GM19324 (cell line): ENCODE data around the gene TCP11L2.
"Not testable (repeated sequence)": the region's sequence is repeated elsewhere in the genome, so short reads cannot be mapped to it uniquely, and the experiment has no call there.

Experiments
- ATAC-seq: cut with Tn5 transposase; IDR thresholded peaks from one replicate; pipeline ENCODE4 v1.9.1; 2021; ENCODE audit warnings: mild to moderate bottlenecking, moderate library complexity; ENCODE audit not compliant: unreplicated experiment, low FRiP score

TCP11L2 gene

DNA sequence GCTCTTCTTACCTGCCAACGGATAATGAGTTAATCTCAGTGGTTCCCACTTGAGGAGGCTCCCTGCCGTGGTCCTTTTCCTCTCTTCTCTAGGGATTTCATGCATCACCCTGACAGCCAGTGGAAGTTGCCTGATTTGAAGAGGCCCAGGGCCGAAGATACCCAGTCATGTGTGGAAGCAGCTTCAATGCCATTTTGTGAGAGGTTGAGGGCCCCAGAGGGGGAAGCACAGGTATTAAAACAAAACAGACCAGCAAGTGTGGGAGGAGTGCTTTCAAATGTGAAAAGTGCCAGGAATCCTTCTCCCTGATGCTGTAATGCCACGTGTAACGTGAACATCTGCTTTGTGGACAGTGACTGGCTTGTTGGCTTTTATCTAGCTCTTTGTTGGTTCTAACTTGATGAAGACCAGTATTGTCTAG lies 1.5 kb downstream of the TCP11L2 start:
- ATAC-seq: no peak

DNA sequence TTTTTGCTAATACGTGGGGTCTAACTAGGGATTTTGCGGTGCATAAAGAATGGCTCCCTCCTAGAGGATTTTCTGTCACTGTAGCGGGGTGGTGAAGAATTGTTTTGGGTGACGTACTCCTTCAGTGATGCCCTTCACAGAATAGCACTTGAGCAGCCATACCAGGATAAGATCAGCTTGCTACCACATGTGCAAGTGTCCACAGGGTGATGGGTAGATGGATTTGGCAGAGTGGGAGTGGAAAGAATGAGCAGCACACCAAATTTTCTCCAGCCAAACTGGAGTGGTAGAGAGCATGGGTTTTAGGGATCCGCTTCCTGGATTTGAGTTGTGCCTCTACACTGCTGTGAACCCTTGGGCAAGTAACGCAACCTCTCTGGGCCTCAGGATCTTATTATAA lies 2.3 kb downstream of the TCP11L2 start:
- ATAC-seq: no peak

DNA sequence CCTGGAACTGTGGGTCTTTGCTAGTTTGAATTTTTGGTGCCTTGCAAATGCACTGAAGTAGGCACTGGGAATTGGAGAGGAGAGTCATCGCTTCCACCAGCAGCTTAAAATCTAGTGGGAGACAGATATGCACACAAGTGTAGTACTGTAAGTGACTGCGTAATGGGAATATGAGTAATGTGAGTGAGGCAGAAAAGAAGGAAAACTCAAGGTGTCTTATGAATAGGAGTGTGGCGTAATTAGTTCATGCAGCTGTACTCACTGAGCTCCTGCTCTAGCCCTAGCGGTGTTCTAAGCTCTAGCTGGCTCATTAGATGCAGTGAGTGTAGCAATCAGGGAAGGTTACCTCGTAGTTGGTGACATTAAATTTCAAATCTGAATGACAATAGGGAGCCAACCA lies 2.8 kb downstream of the TCP11L2 start:
- no peak for ATAC-seq

GRCh38 chr12:106307181-106307580 lies 4.6 kb downstream of the TCP11L2 start:
- ATAC-seq: no peak

- ATAC-seq: no peak
Measured at GRCh38 chr12:106308121-106308520, 5.6 kb downstream of the TCP11L2 start.

DNA sequence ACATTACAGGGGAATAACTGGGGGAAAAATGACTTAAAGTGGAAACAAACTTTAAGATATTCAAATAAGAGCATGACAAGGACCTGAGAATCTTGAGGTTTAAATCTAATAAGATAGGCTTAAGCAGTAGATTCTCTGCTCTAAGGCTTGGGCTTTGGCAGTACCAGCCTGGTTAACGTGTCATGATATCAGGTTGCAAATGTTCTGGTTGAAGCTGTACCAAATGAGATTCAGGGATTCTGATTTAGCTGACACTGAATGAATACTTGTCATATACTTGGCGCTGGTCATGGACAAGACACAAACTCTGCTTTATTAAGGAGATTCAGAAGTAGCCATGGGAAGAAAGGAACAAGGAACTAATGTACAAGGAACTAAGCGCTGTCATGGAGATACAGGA lies 6.1 kb downstream of the TCP11L2 start:
- ATAC-seq: no peak

DNA sequence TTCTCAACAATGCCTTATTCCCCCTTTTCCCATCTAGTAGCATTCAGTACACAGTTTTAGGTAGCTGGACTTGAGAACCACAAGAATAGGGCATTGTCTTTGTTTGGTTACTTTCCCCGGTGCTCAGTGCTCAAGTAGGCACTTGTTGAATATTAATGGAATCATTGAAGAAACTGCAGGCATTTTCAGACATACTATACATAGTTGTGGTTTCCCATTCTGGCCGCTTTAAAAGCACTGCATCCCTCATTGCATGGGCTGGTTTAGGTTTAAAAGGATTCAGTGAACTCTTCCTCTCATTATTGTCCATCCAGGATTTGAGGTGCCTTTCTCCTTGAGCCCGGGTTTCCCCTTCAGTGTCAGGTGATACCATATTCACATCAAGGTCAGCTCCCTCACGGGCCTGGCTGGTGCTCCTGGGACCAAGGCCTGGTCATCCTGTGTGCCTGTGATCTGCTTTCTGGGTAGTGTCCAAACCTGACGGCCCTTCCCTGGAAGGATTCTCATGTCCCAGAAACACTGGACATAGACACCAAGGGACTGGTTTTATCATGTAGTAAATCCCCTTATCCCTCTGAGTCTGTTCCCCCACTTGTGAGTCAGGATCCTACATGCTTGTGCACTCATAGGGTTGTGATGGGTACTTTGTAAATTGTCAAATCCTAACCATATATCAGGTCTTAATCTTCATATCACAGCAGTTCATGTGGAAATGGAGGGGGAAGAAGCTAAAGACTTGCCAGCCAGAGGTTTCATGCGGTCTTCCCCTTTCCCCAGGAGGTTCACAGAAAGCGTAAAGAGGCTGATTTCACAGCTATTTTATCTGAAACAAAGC lies 7.4 kb downstream of the TCP11L2 start:
- no peak for ATAC-seq

DNA sequence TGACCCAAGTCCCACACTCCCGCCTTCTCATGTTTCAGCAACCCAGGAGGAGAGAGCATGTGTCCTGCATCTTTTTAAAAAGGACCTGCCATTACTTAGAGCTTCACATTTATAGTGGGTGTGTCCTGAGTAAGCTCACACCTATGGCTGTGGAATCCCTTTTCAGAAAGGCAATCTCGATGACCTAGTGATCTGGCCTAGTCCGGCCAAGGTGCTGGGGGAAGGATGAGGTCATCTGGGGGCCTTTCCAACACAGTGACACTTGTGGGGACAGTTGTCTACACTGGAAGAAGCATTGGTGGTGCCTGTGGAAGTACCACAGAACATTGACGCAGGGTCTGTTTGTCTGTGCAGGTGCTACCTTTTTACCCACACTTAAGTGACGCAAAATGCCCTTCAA lies 8.2 kb downstream of the TCP11L2 start:
- no peak for ATAC-seq

GRCh38 chr12:106311139-106311538 lies 8.6 kb downstream of the TCP11L2 start:
- no peak for ATAC-seq

DNA sequence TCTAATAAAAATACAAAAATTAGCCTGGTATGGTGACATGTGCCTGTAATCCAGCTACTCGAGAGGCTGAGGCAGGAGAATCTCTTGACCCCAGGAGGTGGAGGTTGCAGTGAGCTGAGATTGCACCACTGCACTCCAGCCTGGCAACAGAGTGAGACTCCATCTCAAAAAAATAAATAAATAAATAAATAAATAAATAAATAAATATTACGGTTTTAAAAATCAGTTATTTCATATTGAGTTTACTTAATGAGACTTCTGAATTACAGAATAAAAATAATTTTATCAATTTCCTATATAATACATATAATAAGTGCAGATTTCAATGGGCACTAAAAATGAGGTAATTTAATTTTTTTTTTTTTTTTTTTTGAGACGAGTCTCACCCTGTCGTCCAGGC lies 10.9 kb downstream of the TCP11L2 start:
- ATAC-seq: not testable (repeated sequence)

DNA sequence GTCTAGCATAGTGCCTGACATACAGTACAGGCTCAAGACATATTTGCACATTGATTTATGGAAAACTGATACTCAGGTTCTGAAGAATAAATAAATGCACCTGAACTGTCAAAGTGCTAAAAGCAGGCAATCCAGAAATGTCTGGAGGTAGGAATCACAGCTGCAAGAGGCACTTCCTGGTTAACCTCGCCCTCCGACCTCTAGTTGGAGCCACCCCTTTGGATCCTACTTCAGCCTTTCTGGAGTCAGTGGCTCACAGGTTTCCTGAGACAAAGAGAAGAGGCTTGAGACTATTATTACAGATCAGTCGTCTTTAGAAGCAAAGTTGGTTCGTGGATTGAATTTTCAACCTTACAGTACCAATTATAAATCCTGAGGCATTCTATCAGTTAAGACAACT lies 13.0 kb downstream of the TCP11L2 start:
- no peak for ATAC-seq

DNA sequence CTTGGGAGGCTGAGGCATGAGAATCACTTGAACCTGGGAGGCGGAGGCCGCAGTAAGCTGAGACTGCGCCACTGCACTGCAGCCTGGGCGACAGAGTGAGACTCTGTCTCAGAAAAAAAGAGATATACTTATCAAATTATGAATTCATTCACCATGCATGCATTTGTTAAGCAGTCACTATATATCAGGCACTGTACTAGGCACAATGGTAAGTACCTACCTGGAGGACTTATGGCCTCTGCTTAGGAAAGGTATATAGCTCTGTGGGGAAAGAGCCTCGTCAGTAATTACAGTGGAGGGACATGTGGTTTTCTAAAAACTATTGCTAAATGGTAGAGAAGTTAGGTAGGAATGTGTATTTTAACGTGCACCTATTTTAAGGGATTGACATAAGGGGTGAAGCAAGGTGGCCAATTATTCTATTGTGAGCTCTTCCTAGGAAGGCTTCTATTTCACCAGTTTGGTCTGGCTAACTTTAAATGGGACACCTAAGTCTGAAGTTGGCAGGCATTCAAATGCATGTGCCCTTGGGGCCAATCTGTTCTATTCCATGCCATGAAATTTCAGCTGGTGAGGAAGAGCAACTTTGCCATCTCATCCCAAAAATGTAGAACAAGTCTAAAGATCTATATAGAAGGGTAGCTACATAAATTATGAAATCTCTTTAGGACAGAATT lies 15.0 kb downstream of the TCP11L2 start:
- ATAC-seq: no peak

GRCh38 chr12:106321139-106321850 lies 18.8 kb downstream of the TCP11L2 start:
- ATAC-seq: no peak

DNA sequence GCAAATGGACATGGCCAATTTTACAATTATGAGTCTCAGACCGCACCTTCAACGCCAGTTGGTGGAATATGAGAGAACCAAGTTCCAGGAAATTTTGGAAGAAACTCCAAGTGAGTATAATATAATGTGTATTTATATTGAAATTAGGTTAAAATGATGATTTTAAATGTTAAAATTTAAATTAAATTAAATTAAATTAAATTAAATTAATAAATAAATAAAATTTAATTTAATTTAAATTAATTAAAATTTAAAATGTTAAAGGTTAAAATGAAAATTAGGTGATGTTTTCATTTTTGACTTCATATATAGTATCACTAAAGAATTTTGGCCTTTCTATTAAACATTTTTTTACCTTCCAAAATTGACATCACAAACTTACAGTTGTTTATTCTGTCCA lies 21.0 kb downstream of the TCP11L2 start:
- no peak for ATAC-seq

GRCh38 chr12:106327309-106327869 lies 24.9 kb downstream of the TCP11L2 start:
- ATAC-seq: no peak

DNA sequence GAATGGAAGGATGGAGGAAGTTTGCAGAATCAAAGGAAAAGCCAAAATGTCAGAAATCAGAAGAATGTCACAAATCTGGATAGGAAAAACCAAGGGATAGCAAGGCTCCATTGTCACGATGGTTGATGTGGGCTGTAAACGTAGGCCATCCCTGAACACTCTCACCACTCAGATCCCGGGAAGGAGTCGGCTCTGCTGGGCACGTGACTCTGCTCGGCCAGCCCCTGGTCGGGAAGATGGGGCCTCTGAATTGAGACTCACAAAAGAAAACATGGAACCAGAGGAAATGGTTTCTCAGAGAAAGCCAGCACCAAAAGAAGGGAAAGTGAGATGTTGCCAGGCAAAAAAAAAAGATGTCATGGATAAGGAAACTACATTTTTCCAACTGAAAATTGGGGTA lies 26.2 kb downstream of the TCP11L2 start:
- no peak for ATAC-seq

DNA sequence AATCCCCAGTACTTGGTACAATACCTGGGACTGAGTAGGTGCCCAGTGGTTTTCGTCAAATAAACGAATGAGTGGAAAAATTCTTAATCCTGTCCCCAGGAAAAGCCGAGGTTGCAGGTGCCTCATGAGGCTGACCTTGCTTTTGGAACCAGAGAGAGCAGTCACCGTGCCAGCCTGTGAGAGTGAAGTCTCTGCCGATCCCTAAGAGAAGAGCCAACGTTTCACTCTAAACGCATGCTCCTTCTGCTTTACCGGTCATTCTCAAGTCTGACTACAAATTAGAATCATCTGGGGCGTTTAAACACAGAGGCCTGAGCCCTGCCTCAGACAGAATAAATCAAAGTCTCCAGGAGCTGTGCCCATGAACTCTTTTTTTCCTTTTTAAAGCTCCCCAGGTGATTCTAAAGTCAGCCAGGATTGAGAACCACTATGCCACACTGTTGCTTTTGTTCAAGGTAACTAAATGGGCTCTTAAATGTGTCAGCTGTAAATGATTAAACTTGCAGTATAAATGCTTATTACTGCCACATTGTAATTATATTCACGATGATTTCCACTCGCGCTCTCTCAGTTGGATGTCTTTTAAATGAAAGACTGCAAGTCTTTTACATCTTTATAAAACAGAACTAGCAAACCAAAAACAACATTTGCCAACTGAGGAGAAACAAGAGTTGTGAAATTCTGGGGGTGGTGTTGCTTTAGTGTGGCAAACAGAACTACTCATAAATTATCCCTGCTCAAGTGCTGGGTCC lies 26.9 kb downstream of the TCP11L2 start:
- ATAC-seq: no peak

DNA sequence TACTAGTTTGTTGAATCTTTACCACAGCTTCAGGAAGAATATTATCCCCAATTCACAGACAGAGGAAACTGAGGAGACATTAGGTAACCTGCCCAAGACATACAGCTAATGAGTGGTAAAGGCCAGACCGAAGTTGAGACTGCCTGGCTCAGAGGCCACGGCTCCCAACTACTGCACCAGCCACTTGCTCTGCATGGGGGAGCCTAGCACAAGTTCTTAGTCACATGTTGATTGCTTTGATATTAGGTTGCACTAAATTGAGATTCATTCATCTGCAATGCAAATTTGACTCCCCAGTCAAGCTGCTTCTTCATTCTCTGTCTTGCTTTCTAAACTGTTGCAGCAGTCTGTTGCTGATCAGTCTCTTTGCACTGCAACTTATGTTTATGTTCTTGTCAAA lies 29.1 kb downstream of the TCP11L2 start:
- ATAC-seq: no peak

- ATAC-seq: no peak
Measured at GRCh38 chr12:106332536-106332935, 30.0 kb downstream of the TCP11L2 start.

DNA sequence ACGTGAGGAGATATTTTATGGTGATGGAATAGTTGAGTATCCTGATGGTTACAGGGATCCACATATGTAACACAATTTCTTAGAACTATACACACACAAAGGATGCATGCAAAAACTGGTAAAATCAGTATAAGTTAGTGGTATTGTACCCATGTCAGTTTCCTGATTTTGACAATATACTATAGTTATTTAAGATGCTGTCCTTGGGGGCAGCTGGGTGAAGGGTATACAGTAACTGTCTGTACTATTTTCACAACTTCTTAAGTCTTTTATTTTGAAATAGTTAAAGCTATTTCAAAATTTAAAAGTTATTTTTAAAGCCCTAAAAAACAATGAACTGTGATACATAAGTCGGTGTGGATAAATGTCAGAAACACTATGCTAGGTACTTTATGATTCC lies 30.5 kb downstream of the TCP11L2 start:
- ATAC-seq: no peak
